Kidney (tissue), 14 donors: ENCODE data around the gene CUBN. TPM values are rescaled to one million over a fixed set of nuclear protein-coding genes. Genes with fewer than 3 reads are reported as not detected.

ENCODE experiments used
- DNase-seq, 5 donors: peaks; one replicate each; pipeline ENCODE4 v3.0.0-alpha.2; 2013 to 2020
- FAIRE-seq: peaks from 2 replicates; lab custom pipeline; 2012; peaks lifted over from hg19 to GRCh38; lab: Jason Lieb, UNC
- H3K27ac ChIP-seq, 2 donors: one replicate each; pipeline ENCODE4 v1.7.0; 2013; ENCODE audit warnings: low read depth in 2 of 2, low read length in 2 of 2, inconsistent platforms in 1 of 2
- H3K27me3 ChIP-seq: one replicate; pipeline ENCODE4 v1.7.1; 2013; ENCODE audit warnings: low read length, inconsistent platforms; ENCODE audit not compliant: control insufficient read depth, insufficient read depth
- H3K36me3 ChIP-seq, 3 donors: one replicate each; pipeline versions ENCODE4 v1.7.0 to v1.7.1; 2013; ENCODE audit warnings: low read length in 3 of 3, control low read depth in 1 of 3, inconsistent platforms in 1 of 3; ENCODE audit not compliant: insufficient read depth in 3 of 3, control insufficient read depth in 2 of 3
- H3K4me1 ChIP-seq, 3 donors: one replicate each; pipeline versions ENCODE4 v1.7.0 to v1.7.1; 2013; ENCODE audit warnings: low read length in 3 of 3, inconsistent platforms in 1 of 3, low read depth in 1 of 3; ENCODE audit not compliant: control insufficient read depth in 2 of 3, insufficient read depth in 2 of 3
- H3K4me3 ChIP-seq, 3 donors: one replicate each; pipeline versions ENCODE4 v1.7.0 to v1.8.1; 2013; ENCODE audit warnings: low read length in 3 of 3, control low read depth in 1 of 3, inconsistent platforms in 1 of 3
- H3K9ac ChIP-seq, 3 donors: one replicate each; pipeline versions ENCODE4 v1.7.0 to v1.7.1; 2013; ENCODE audit warnings: low read length in 3 of 3, control low read depth in 1 of 3, inconsistent platforms in 1 of 3
- H3K9me3 ChIP-seq, 3 donors: one replicate each; pipeline versions ENCODE4 v1.7.0 to v1.7.1; 2013; ENCODE audit warnings: low read length in 3 of 3, control low read depth in 1 of 3, inconsistent platforms in 1 of 3; ENCODE audit not compliant: control insufficient read depth in 2 of 3, insufficient read depth in 1 of 3
- intact Hi-C: fragments of 100-400 bp; cut with DNase I; formaldehyde crosslinking; loops from one replicate; pipeline ENCODE4 v1.11.1; 2022
- polyA plus RNA-seq: library from polyadenylated mRNA; stranded (reverse); fragments of 350-450 nt; fragmentation: Illumina TruSeq; extraction: RNeasy Lipid Tissue Mini Kit (QIAGEN cat#74804); gene quantifications from one replicate; pipeline ENCODE4 v1.2.3, GENCODE V29; 2014; ENCODE audit warnings: low read depth, low replicate concordance; ENCODE audit not compliant: insufficient read depth
- total RNA-seq: library from RNA; stranded (reverse); fragmentation: NEBNext Ultra II Directional; extraction: Animal tissue kit (Norgen Biotek cat#: 25700); gene quantifications from one replicate; pipeline ENCODE4 v1.2.1, GENCODE V29; 2021
- TF ChIP-seq, protein P1 (sequence below): IDR thresholded peaks from 3 replicates; pipeline ENCODE4 v1.5.1; 2012; ENCODE audit warnings: mild to moderate bottlenecking, moderate library complexity, borderline replicate concordance; ENCODE audit not compliant: insufficient read depth; ENCODE audit errors: extremely low read depth
- donor health status: control.
- donor health status: control.
- donor health status: control.
- donor health status: control.
- donor health status: control.
- donor health status: DM: yes; HTN: yes; CAD: no.
- donor health status: Normal renal cell carcinoma (clear cell type).

Gene CUBN
- total and polyA plus RNA-seq, 2 donors from 2014 or later, result 14.8 to 31.6 TPM

DNA sequence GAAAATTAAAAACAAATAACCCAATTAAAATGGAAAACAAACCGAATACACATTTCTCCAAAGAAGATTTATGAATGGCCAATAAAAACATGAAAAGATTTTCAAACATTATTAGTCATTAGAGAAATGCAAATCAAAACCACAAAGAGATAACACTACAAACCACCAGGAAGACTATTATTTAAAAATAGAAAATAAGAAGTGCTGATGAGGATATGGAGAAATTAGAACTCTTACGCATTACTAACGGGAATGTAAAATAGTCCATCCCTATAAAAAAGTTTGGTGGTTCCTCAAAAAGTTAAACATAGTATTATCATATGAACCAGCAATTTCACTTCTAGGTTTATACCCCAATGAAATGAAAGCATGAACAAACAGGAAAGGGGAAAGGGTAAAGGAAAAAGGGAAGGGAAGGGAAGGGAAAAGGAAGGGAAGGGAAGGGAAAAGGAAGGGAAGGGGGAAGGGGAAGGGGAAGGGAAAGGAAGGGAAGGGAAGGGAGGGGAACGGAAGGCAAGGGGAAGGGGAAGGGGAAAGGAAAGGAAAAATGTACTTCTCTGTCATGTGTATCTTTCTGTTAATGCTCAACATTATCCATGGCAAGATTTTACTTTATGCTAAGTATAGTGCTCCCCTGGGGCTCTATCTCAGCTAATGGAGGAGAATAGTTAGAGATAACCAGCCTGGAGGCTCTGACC is 187.1 kb downstream of the CUBN start:
- intact Hi-C loops, result no loop called here
- FAIRE-seq, result no peak
- H3K27me3 ChIP-seq, result no peaks in the 10 kb centered on the region
- H3K36me3 ChIP-seq, result peaks cover 0 to 23% (median 4%) of the 10 kb centered on the region in 3 donors
- no peak for DNase-seq
- no peak overlapping the region for H3K4me3 ChIP-seq
- TF ChIP-seq, protein P1, sequence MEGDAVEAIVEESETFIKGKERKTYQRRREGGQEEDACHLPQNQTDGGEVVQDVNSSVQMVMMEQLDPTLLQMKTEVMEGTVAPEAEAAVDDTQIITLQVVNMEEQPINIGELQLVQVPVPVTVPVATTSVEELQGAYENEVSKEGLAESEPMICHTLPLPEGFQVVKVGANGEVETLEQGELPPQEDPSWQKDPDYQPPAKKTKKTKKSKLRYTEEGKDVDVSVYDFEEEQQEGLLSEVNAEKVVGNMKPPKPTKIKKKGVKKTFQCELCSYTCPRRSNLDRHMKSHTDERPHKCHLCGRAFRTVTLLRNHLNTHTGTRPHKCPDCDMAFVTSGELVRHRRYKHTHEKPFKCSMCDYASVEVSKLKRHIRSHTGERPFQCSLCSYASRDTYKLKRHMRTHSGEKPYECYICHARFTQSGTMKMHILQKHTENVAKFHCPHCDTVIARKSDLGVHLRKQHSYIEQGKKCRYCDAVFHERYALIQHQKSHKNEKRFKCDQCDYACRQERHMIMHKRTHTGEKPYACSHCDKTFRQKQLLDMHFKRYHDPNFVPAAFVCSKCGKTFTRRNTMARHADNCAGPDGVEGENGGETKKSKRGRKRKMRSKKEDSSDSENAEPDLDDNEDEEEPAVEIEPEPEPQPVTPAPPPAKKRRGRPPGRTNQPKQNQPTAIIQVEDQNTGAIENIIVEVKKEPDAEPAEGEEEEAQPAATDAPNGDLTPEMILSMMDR, result no peak
- no peaks in the 10 kb centered on the region for H3K9me3 ChIP-seq
- no peak overlapping the region for H3K9ac ChIP-seq
- H3K27ac ChIP-seq, result no peak overlapping the region
- peaks cover 0 to 4% (median 0%) of the 10 kb centered on the region in 3 donors for H3K4me1 ChIP-seq

DNA sequence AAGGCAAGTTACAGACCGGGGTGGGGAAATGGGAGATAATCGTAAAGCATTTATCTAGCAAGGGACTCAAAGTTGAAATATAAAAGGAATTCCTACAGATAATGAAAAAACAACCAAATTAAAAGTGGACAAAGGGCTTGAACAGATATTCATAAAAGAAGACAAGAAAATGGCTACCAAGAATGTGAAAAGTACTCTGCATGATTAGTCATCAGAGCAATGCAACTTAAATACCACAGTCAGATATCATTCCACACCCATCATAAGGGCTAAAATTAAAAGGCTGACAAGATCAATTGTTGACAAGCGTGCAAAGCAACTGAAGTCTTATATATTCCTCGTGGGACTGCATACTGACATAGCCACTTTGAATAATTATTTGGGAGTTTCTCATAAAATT is 187.7 kb downstream of the CUBN start:
- H3K27me3 ChIP-seq, result no peaks in the 10 kb centered on the region
- H3K4me1 ChIP-seq, result peaks cover 0 to 4% (median 0%) of the 10 kb centered on the region in 3 donors
- no peaks in the 10 kb centered on the region for H3K9me3 ChIP-seq
- peaks cover 0 to 16% (median 4%) of the 10 kb centered on the region in 3 donors for H3K36me3 ChIP-seq
- no peak overlapping the region for H3K9ac ChIP-seq
- TF ChIP-seq, protein P1, result no peak
- no peak for FAIRE-seq
- no peak overlapping the region for H3K4me3 ChIP-seq
- no peak overlapping the region for H3K27ac ChIP-seq
- intact Hi-C loops, result no loop called here
- no peak for DNase-seq

DNA sequence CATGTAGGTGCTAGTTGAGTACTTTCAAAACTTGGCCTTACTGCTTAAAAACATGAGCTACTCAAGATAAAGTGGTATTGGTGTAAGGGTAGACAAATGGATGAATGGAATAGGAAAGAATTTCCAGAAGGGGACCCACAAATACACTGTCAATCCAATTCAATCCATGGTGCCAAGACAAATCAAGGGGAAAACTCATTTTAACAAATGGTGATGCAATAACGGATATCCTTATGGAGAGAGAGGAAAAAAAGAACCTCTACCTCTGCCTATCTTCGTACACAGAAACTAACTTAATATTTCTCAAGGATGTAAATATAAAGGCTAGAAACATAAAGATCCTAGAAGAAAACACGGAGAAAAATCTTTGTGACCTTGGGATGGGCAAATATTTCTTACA is 188.5 kb downstream of the CUBN start:
- Histone ChIP-seq H3K9me3 (no peaks in the 10 kb centered on the region), H3K4me3 (no peak overlapping the region), H3K27me3 (no peaks in the 10 kb centered on the region), H3K36me3 (peaks cover 0 to 14% (median 4%) of the 10 kb centered on the region in 3 donors), H3K27ac (no peak overlapping the region), H3K9ac (no peak overlapping the region), H3K4me1 (peaks cover 0 to 4% (median 0%) of the 10 kb centered on the region in 3 donors)
- TF ChIP-seq, protein P1, result no peak
- DNase-seq (no peak), FAIRE-seq (no peak)
- intact Hi-C loops, result no loop called here
